ENCODE results near the gene TRABD2B.

Gene TRABD2B

DNA sequence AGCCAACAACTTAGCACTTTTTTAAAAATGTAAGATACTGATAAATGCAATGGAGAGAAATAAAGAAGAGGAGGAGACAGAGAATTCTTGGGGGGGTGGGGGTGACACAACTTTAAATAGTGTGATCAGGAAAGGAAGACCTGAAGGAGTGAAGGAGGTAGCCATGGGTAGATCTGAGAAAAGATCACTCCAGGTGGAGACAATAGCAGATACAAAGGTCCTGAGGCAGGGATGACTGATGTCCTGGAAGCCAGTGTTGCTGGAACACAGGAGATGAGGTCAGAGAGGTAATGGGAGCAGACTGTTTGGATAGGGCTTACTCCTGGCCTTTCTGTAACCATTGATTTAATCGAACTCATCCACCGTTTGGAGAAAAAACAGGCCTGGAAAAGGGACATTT lies 24.6 kb upstream of the TRABD2B start:
- TF ChIP-seq, protein P1, sequence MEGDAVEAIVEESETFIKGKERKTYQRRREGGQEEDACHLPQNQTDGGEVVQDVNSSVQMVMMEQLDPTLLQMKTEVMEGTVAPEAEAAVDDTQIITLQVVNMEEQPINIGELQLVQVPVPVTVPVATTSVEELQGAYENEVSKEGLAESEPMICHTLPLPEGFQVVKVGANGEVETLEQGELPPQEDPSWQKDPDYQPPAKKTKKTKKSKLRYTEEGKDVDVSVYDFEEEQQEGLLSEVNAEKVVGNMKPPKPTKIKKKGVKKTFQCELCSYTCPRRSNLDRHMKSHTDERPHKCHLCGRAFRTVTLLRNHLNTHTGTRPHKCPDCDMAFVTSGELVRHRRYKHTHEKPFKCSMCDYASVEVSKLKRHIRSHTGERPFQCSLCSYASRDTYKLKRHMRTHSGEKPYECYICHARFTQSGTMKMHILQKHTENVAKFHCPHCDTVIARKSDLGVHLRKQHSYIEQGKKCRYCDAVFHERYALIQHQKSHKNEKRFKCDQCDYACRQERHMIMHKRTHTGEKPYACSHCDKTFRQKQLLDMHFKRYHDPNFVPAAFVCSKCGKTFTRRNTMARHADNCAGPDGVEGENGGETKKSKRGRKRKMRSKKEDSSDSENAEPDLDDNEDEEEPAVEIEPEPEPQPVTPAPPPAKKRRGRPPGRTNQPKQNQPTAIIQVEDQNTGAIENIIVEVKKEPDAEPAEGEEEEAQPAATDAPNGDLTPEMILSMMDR (conservative IDR thresholded peaks at IDR 0.05): no peak
- no peak overlapping the region for H3K27ac ChIP-seq

DNA sequence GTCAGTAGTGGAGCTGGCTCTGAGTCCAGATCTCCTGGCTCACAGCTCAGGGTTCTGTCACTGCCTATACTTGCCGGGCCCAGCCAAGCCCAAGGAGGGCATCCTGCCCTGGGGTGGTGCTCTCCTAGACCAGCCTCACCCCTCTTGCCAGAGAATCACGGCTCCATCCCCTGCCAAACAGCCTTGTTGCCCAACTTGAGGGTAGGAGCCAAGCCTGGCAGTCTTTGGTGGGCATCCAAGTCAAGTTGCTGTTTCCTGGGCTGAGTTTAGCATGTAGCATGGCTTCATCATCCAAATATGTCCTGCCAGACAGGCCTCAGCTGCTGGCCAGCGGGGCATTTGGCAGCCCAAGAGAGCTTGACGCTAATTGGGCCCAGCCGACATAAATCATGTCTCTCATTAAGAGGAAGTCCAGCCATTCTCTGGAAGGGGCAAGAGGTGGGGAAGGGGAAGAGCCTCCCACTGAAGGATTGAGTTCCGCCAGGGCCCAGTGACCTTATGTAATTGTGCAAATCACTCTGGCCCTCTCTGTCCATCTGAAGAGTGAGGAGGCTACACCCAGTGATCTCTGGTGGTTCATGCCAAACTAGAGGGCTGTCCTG lies 22.6 kb upstream of the TRABD2B start:
- TF ChIP-seq, protein P1 (conservative IDR thresholded peaks at IDR 0.05): no peak
- H3K27ac ChIP-seq: no peak overlapping the region

DNA sequence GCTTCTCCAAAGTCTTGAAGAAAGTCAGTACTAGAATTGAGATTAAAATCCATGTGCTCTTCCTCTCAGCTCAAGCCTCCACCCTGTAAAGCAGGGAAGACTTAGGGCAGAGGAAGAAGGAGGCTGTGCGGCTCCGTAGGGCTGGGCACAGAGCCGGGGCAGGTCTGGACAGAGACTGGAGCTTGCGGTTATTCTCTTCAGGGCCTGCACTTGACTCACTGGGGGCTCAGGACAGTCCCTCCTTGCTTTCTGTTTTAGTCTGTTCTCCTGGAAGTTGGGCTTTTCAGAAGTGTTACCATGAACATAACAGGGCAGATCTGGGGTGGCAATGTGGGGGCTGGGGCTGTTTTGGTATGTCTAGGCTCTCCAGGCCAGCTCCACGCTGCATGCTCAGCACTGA lies 21.6 kb upstream of the TRABD2B start:
- TF ChIP-seq, protein P1 (conservative IDR thresholded peaks at IDR 0.05): no peak

DNA sequence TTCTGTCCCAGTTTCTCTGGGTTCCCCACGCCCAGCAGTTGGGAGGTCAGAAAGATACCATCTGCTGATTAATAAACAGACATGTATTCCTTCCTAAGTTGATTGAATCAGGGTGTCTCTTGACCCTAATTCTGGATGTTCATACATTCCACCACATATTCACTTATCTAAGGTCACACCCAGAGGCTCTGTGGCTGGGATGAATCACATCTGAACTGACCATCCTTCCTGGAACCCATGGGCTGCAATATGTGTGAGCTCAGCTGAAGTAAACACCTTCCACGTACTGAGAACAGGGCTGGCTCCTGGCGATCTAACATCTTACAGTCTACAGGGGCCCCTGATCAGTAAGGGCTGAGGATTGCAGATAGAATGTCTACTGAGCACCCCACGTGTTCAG lies 20.5 kb upstream of the TRABD2B start:
- TF ChIP-seq, protein P1 (conservative IDR thresholded peaks at IDR 0.05): no peak
- H3K27ac ChIP-seq: no peak overlapping the region

More for the DNA sequence above, 21.6 kb upstream of the TRABD2B start:
- H3K27ac ChIP-seq: no peak overlapping the region

DNA sequence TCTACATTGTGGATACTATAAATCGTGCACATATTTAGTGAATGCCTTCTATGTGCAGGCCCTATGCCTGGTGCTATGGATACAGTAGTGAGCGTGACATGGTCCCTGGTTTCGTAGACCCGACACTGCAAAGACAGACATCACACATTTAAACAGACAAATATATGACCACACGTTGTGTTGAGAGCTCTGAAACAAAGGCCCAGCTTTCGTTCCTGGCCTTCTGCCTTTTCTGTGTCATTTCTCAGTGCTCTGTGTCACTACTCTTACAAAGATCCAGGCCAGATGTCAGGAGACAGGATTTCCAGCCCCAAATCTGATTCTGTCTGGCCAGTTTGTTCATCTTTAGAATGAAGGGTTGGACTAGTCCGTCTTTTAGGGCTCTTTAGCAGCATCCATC lies 19.3 kb upstream of the TRABD2B start:
- TF ChIP-seq, protein P1 (conservative IDR thresholded peaks at IDR 0.05): no peak
- H3K27ac ChIP-seq: no peak overlapping the region

DNA sequence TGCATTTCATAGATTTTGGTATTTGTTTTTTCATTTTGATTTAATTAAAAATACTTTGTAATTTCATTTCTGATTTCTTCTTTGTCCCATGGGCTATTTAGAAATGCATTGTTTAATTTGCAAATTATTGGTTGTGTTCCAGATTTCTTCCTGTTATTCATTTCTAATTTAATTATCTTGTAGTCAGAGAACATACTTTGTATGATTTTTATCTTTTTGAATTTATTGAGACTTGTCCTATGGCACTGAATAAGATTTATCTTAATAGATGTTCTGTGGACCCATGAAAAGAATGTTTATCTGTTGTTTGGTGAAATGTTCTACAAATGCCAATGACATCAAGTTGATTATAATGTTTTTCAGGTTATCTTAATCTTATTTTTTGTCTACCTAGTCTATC lies 16.1 kb upstream of the TRABD2B start:
- no peak overlapping the region for H3K27ac ChIP-seq
- TF ChIP-seq, protein P1 (conservative IDR thresholded peaks at IDR 0.05): no peak

DNA sequence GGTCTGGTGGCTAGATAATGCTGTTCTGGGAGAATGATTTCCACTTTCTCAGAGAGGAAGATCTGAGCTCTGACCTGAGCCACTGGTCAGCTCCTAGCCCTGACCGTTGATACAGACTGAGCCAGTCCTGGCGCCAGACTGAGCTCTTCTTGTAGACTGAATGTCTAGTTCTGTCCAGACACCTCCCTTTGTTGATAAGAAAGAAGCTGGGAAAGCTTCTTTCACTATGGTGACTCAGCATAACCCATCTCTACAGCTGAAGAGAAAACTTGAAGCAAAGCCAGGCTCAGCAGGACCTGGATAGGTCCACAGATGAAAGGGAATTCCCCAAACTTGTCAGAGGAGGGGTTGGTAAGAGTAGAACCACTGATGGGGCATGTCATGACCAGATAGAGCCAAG lies 9.9 kb upstream of the TRABD2B start:
- TF ChIP-seq, protein P1 (conservative IDR thresholded peaks at IDR 0.05): no peak
- H3K27ac ChIP-seq: no peak overlapping the region

Data from VCaP (cell line).